BLaER1 (cell line): Measurements from ENCODE around the gene AQP9.

Experiments used
- H3K27ac ChIP-seq: shearing (Covaris generic); formaldehyde crosslinking; 2 replicates; pipeline ENCODE4 v1.8.1; 2022
- H3K27me3 ChIP-seq: shearing (Covaris generic); formaldehyde crosslinking; 2 replicates; pipeline ENCODE4 v1.8.1; 2022
- H3K36me3 ChIP-seq: shearing (Covaris generic); formaldehyde crosslinking; 2 replicates; pipeline ENCODE4 v1.8.1; 2022
- H3K4me1 ChIP-seq: shearing (Covaris generic); formaldehyde crosslinking; 2 replicates; pipeline ENCODE4 v1.8.1; 2022
- H3K4me2 ChIP-seq: shearing (Covaris generic); formaldehyde crosslinking; 2 replicates; pipeline ENCODE4 v1.8.1; 2022
- H3K4me3 ChIP-seq: shearing (Covaris generic); formaldehyde crosslinking; 2 replicates; pipeline ENCODE4 v1.8.1; 2022
- H3K9ac ChIP-seq: shearing (Covaris generic); formaldehyde crosslinking; 2 replicates; pipeline ENCODE4 v1.8.1; 2022
- H3K9me3 ChIP-seq: shearing (Covaris generic); formaldehyde crosslinking; 2 replicates; pipeline ENCODE4 v1.8.1; 2022
- H4K20me1 ChIP-seq: shearing (Covaris generic); formaldehyde crosslinking; 2 replicates; pipeline ENCODE4 v1.8.1; 2022
- Cebpa-rat ChIP-seq: shearing (Covaris generic); IDR thresholded peaks from 2 replicates; pipeline ENCODE4 v1.8.1; 2022

Gene AQP9

DNA sequence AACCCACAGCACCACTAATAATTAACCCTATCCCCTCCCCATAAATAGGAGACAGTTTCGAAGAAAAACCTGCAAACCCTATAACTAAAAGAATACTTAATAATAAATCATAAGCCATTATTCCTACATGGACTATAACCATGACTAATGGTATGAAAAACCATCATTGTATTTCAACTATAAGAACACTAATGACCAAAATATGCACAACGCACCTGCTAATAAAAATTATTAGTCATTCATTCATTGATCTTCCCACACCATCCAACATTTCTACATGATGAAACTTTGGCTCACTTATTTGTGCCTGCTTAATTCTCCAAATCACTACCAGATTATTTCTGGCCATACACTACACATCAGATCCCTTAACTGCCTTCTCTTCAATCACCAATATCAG, 16.6 kb downstream of the AQP9 start:
- Histone ChIP-seq H4K20me1 (no peaks in the 10 kb centered on the region), H3K4me2 (no peak overlapping the region), H3K9ac (no peak overlapping the region), H3K27ac (no peak overlapping the region), H3K36me3 (no peaks in the 10 kb centered on the region), H3K27me3 (no peaks in the 10 kb centered on the region), H3K9me3 (no peaks in the 10 kb centered on the region), H3K4me1 (no peaks in the 10 kb centered on the region), H3K4me3 (no peak overlapping the region)
- no peak for TF ChIP-seq Cebpa-rat

DNA sequence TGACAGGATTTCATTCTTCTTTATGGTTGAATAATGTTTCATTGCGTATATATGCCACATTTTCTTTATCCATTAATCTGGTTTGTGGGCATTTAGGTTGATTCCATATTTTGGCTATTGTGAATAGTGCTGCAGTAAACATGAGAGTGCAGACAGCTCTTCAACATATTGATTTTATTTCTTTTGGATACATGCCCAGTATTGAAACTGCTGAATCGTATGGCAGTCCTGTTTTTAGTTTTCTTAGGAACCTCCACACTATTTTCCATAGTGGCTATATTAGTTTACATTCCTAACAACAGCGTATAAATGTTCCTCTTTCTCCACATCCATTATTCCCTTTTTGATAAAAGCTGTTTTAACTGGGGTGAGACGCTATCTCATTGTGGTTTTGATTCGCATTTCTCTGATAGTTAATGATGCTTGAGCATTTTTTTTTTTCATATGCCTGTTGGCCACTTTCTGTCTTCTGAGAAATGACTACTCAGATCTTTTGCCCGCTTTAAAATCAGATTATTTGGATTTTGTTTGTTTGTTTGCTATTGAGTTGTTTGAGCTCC, 21.7 kb downstream of the AQP9 start:
- Histone ChIP-seq H3K27me3 (no peaks in the 10 kb centered on the region), H3K9me3 (no peaks in the 10 kb centered on the region), H3K4me3 (no peak overlapping the region), H3K36me3 (no peaks in the 10 kb centered on the region), H3K9ac (no peak overlapping the region), H4K20me1 (no peaks in the 10 kb centered on the region), H3K4me2 (no peak overlapping the region), H3K27ac (no peak overlapping the region), H3K4me1 (no peaks in the 10 kb centered on the region)
- no peak for TF ChIP-seq Cebpa-rat

GRCh38 chr15:58161436-58161930, 23.3 kb downstream of the AQP9 start:
- H3K4me1 ChIP-seq, result no peaks in the 10 kb centered on the region
- no peaks in the 10 kb centered on the region for H4K20me1 ChIP-seq
- H3K4me2 ChIP-seq, result no peak overlapping the region
- no peaks in the 10 kb centered on the region for H3K36me3 ChIP-seq
- no peaks in the 10 kb centered on the region for H3K27me3 ChIP-seq
- no peaks in the 10 kb centered on the region for H3K9me3 ChIP-seq
- no peak overlapping the region for H3K4me3 ChIP-seq
- TF ChIP-seq Cebpa-rat, result no peak
- no peak overlapping the region for H3K27ac ChIP-seq
- H3K9ac ChIP-seq, result no peak overlapping the region

GRCh38 chr15:58163985-58164384, 25.8 kb downstream of the AQP9 start:
- Histone ChIP-seq H3K9ac (no peak overlapping the region), H3K4me3 (no peak overlapping the region), H3K4me2 (no peak overlapping the region), H3K27me3 (no peaks in the 10 kb centered on the region), H3K36me3 (no peaks in the 10 kb centered on the region), H3K9me3 (no peaks in the 10 kb centered on the region), H4K20me1 (no peaks in the 10 kb centered on the region), H3K4me1 (no peaks in the 10 kb centered on the region), H3K27ac (no peak overlapping the region)
- TF ChIP-seq Cebpa-rat, result no peak

DNA sequence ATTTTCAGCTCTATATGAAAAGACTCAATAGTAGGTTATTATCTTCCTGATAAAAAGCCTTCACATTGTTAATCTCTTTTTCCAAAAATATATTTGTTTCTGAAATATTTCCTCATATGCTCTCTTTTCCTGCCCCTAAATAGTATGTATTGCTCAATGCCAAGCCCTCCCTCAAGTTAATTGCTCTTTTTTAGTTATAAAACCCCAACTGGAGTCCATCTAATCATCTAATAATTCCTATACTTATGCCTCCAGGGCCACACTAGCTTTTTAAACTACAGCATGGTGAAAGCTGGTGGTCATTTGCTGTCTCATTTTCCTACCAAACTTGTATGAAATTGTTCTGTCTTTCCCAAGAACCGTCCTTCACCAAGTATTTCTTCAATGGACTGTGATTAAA, 26.7 kb downstream of the AQP9 start:
- Histone ChIP-seq H3K9me3 (no peaks in the 10 kb centered on the region), H3K27ac (no peak overlapping the region), H4K20me1 (no peaks in the 10 kb centered on the region), H3K27me3 (no peaks in the 10 kb centered on the region), H3K4me1 (no peaks in the 10 kb centered on the region), H3K4me3 (no peak overlapping the region), H3K36me3 (no peaks in the 10 kb centered on the region), H3K9ac (no peak overlapping the region), H3K4me2 (no peak overlapping the region)
- no peak for TF ChIP-seq Cebpa-rat

GRCh38 chr15:58165661-58166060, 27.5 kb downstream of the AQP9 start:
- no peaks in the 10 kb centered on the region for H3K4me1 ChIP-seq
- H3K36me3 ChIP-seq, result no peaks in the 10 kb centered on the region
- H3K27me3 ChIP-seq, result no peaks in the 10 kb centered on the region
- H4K20me1 ChIP-seq, result no peaks in the 10 kb centered on the region
- H3K9me3 ChIP-seq, result no peaks in the 10 kb centered on the region
- H3K4me3 ChIP-seq, result no peak overlapping the region
- no peak overlapping the region for H3K9ac ChIP-seq
- no peak for TF ChIP-seq Cebpa-rat
- H3K4me2 ChIP-seq, result no peak overlapping the region
- no peak overlapping the region for H3K27ac ChIP-seq

DNA sequence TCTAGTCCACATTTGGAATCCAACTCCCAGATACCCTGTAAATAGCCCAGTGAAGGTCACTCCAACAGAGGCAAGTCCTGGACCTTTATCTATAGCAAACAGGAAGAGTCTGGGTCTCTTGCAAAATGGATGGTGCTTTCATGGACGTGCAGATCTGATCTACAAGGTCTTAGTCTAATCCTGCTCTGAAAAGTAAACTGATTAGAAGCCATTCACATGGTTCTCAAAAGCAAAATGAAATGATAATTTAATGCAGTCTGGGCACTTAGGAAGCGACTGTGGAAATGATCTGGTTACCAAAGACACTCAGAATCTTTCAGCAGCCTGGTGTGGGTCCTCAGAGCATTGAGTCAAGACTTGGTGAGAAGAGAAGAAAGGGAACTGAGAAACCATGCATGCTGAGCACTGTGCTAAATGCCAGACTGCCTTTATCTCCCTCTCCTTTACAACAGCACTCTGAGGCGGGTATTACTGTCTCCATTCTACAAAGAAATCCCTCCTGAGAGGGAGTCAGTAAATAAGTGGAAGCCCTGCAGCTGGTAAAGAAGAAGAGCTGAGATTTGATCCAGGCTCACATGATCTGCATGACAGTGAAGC, 29.0 kb downstream of the AQP9 start:
- no peaks in the 10 kb centered on the region for H3K36me3 ChIP-seq
- H4K20me1 ChIP-seq, result no peaks in the 10 kb centered on the region
- no peak overlapping the region for H3K4me2 ChIP-seq
- H3K27ac ChIP-seq, result no peak overlapping the region
- H3K27me3 ChIP-seq, result no peaks in the 10 kb centered on the region
- no peaks in the 10 kb centered on the region for H3K9me3 ChIP-seq
- no peak for TF ChIP-seq Cebpa-rat
- no peak overlapping the region for H3K9ac ChIP-seq
- no peaks in the 10 kb centered on the region for H3K4me1 ChIP-seq
- no peak overlapping the region for H3K4me3 ChIP-seq

DNA sequence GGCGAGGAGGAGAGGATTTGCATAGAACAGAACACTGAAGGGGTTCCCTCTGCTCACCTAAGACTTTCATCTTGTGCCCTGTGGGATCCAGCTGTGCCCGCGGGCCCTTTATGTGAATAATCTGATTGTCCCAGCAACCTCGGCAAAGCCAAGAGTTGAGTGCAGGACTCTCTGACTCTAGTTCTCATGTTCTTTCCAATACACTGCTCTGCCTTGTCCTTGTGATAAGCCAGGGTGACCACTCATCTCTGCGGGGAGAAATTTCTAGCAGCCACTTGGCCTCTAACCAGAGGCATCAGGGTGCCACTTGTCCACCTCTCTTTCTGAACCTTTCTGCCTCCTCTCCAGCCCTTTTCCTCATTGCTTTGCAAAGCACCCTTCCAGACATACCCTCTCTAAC, 31.8 kb downstream of the AQP9 start:
- Histone ChIP-seq H3K9me3 (no peaks in the 10 kb centered on the region), H3K4me2 (no peak overlapping the region), H3K27me3 (no peaks in the 10 kb centered on the region), H4K20me1 (no peaks in the 10 kb centered on the region), H3K27ac (no peak overlapping the region), H3K36me3 (no peaks in the 10 kb centered on the region), H3K4me1 (no peaks in the 10 kb centered on the region), H3K9ac (no peak overlapping the region), H3K4me3 (no peak overlapping the region)
- TF ChIP-seq Cebpa-rat, result no peak

DNA sequence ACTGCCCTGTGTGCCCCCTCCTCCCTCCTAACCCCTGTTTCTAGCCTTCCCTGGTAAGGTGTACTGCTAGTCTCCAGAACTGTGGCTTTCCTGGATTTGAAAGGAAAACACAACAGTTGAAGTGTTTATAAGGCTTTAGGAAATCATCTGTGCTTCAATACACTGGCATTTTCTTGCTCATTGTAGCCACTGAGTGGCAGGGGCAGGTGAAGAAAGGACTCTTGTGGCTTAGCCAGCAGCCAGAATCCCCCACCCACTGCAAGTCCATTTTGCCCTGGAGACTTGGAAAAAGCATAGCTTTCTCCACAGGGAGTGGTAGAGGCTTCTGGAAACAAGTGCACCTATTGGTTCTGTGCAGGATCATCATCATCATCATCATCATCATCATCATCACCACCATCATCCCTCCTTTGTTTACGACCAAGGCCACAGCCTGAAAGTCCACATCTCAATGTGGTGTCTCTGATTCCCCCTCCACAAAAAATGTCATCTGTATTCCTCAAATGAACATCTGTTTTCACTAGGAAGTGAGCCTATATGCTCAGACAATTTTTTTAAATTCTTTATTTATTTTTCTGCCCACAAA, 33.4 kb downstream of the AQP9 start:
- H3K27me3 ChIP-seq, result no peaks in the 10 kb centered on the region
- no peak overlapping the region for H3K4me3 ChIP-seq
- H4K20me1 ChIP-seq, result no peaks in the 10 kb centered on the region
- no peaks in the 10 kb centered on the region for H3K36me3 ChIP-seq
- H3K4me1 ChIP-seq, result no peaks in the 10 kb centered on the region
- H3K4me2 ChIP-seq, result no peak overlapping the region
- TF ChIP-seq Cebpa-rat, result no peak
- no peak overlapping the region for H3K9ac ChIP-seq
- no peaks in the 10 kb centered on the region for H3K9me3 ChIP-seq
- H3K27ac ChIP-seq, result no peak overlapping the region

- no peak for TF ChIP-seq Cebpa-rat
- Histone ChIP-seq H3K27ac (no peak overlapping the region), H3K36me3 (no peaks in the 10 kb centered on the region), H4K20me1 (no peaks in the 10 kb centered on the region), H3K4me1 (no peaks in the 10 kb centered on the region), H3K4me3 (no peak overlapping the region), H3K27me3 (no peaks in the 10 kb centered on the region), H3K9ac (no peak overlapping the region), H3K4me2 (no peak overlapping the region), H3K9me3 (no peaks in the 10 kb centered on the region)
These were observed 36.5 kb downstream of the AQP9 start for GRCh38 chr15:58174709-58175108.
